MM.1S (cell line): ENCODE results near the gene CPA3.

ENCODE experiments used
- EZH2phosphoT487 ChIP-seq: fragments of 300-600 bp; sonication (generic); IDR thresholded peaks from 2 replicates; pipeline ENCODE4 v1.6.1; 2018; ENCODE audit warnings: antibody characterized with exemption, low read length
- TF ChIP-seq, protein P1 (sequence below): fragments of 300-600 bp; sonication (generic); IDR thresholded peaks from 2 replicates; pipeline ENCODE4 v1.5.1; 2016; ENCODE audit warnings: antibody characterized with exemption, low read length, mixed read lengths

DNA sequence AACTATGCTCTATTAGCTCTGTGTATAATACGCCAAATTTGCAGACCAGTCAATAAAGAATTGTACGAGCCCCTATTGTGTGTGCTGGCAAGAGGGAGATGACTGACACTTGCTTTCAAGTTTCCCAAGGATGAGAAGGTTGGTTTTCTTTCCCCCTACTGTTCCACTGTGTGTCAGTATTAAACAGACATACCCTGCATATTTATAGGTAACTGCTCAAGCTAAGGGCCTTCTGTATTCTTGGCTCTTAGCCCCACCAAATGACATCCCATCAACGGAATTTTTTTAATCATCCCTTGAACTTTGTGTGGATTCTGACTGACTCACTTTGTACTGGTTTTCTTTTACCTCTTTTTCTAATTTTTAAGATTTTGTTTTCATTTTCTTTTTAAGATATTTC, 65.7 kb downstream of the CPA3 start:
- TF ChIP-seq, protein P1, sequence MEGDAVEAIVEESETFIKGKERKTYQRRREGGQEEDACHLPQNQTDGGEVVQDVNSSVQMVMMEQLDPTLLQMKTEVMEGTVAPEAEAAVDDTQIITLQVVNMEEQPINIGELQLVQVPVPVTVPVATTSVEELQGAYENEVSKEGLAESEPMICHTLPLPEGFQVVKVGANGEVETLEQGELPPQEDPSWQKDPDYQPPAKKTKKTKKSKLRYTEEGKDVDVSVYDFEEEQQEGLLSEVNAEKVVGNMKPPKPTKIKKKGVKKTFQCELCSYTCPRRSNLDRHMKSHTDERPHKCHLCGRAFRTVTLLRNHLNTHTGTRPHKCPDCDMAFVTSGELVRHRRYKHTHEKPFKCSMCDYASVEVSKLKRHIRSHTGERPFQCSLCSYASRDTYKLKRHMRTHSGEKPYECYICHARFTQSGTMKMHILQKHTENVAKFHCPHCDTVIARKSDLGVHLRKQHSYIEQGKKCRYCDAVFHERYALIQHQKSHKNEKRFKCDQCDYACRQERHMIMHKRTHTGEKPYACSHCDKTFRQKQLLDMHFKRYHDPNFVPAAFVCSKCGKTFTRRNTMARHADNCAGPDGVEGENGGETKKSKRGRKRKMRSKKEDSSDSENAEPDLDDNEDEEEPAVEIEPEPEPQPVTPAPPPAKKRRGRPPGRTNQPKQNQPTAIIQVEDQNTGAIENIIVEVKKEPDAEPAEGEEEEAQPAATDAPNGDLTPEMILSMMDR: no peak
- TF ChIP-seq EZH2phosphoT487: no peak
